HG02870 (cell line): ENCODE measurements around the gene MYO5C.

Experiments used
- ATAC-seq: cut with Tn5 transposase; IDR thresholded peaks from one replicate; pipeline ENCODE4 v1.9.1; 2021; ENCODE audit warnings: mild to moderate bottlenecking, moderate library complexity; ENCODE audit not compliant: unreplicated experiment

The MYO5C gene

DNA sequence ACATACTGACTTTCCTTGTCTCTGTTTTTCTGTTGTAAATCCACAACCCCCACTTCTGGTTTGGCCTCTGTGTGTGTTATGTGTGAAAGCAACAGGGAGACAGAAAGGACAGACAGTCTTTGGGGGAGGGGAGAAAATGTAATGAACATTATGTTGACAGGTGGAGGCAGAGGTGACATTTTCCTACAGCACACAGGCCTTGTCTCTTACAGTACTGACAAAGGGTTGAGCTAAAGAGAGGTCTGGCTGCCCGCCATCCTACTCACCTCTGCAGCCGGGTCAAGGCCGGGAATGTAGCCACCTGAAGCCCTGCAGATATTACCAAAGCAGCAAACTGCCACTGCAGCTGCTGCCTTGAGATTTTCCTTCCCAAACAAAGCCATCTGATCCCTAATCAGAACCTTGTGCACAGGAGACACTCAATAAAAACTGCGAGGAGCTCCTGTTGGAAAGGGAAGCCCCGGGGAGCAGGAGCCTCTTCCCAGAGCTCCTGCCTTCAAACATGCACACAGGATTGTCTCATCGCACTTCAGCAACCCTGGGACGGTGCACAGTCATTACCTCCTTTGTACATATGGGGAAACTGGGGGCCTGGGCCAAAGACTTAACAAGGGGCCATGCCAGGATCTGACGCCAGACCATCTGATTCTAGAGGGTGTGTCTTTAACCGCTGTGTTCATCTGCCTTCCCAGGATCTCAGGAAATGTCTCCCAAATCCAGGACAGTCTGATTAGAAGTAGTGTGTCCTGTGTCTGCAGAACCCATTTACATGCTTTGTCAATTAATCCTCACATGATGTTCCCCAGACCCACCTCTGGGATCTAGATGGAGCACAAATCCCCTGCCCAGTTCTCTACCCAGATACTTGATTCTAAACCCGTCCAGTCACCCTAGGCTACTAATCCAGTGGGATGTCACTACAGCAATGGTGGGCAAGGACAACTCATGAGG, 14.2 kb downstream of the MYO5C start:
- no peak for ATAC-seq

DNA sequence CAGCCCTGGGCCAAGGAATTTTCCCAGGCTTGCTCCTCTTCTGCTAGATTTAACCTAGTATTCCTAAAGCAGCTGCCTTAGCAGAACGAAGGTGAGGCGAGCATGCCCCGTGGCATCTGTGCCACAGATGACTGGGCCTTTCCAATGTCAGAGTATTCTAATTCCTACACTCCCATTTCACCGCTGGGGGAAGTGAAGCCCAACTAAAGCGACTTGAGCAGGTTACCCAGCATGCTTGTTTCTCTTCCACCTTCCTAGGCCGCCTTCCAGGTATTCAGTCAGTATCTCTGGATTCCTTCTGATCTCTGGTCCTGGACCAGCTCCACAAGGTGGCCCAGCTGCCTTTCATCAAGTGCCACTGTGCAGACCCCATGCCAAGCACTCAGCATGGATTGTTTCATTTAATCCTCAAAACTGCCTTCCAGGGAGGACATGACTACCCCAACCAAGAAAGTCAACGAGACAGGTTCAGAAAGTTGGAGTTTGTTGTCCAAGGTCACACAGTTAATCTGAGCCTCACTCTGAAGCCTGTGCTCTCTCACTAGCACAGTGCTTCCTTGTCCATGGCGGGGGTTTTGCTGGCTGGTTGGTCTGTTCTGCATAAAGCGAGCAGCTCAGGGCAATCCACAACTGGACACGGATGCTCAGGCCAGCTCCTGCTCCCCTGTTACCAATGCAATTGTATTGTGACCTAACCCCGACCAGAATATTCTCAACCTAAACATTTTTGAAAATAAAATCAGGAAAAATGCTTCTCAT, 15.1 kb downstream of the MYO5C start:
- ATAC-seq, result no peak

DNA sequence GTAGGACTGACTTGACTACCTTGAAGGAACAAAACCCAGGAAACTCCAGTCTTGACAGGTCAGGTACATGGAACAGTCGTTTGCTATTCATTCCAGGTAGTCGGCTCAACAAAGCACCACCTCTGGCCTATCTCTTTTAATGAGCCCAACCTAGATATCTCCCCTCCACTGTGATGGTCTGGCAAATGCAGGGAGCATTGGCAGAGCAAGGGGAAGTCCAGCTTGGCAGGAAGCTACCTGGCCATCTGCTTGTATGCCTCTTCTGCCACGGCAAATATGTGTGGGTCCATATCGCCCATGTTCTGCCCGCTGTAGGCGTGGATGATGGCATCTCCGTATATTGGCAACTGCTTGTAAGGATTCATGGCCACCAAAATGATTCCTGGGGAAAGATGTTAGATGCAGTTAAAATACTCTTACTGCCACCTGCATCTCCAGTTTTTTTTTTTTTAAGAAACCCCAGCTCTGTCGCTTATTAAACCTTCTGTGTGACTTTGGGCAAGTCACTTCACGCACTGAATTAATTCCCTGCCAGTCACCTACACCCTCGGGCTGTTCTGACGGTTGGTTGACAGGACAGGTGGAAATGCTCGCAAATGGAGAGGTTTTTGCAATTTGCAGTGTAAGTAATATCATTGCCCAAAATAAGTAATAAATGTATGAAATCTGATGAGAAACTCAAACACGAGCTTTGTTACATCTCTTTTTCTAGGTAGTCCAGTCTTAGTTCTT, 16.8 kb downstream of the MYO5C start:
- no peak for ATAC-seq

DNA sequence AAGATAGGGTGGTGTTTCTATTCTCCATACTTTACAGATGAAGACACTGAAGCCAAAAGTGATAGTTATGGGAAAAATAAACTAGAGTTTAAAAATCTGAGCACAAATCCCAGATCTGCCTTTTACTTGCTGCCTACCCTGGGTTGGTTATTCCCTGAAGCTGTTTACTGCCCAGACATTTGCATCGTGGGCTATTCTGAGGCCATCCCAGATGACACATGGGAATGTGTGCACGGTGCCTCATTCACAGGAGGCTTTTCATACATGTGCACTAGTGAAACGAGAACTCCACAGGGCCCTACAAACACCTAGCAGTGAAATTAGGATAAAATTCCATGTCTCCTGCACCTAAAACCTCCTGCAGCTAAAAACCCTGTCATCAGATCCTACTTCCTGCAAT, 17.5 kb downstream of the MYO5C start:
- ATAC-seq, result no peak

DNA sequence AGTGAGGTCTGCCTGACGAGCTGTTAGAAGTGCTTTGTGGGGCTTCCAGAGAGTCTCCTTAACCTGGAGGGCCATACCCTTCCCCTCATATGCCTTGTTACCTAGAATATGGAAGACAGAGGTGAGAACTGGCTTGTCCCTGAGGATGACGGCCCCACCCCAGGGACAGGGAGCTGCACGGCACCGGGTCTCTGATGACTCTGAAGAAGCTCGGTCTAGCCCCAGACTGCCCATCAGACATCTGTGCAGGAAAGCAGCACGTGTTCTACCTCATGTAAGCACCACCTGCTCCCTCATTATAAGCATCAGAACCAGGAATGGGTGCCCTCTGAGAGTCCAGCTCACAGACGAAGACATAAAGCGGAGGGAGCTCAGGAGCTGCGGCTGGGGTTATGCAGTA, 18.0 kb downstream of the MYO5C start:
- no peak for ATAC-seq

DNA sequence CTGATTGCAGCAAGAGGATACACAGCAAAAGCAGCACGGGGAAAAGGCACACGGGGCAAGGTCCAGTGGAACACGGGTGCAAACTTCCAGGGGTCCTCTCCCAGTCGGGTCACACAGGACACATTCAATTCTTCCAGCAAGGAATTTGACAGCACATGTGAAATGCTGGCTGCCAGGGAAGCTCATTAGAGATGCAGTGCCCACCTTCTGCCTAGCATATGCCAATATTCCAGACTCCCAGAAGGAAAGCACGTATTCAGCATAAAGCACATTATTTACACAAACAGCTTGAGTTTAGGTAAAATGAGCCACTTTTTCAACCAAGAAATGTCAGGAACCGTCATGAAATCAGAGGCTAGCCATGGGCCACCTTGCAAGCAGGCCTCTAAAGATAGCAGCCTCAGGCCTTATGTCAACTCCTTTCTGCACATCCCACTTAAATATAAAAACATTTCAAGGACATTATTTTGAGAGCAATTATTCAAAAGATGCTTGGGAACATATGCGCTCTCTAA, 19.3 kb downstream of the MYO5C start:
- no peak for ATAC-seq

DNA sequence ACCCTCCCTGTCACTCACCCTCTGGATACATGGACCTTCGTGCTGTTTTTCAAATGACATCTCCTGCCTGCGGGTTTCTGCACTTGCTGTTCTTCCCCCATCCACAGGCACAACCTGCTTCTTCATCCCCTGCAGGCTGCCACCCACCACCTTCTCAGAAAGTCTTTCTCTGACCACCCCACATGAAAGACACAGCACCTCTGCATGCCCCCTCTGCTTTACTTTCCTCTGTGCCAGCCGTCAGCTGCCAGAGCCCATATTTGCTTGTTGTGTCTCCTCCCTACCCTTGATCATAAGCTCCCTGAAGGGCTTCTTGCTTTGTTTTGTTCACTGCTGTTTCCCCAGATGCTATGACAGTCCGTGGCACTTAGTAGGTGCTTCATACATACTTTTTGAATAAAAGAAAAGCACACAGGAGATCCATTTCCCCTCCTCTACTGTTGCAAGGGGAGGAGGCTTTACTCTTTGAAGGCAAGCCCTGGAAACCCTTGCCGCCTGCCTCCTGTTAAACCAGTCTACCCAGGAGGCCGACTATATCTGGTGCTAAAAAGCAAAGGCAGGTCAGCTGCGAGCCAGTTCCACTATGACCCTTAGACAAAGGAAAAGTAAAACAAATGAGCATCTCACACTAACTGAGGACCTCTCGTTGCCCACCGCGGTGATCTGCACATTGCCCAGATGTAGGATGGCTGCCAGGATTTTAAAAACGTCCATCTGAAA, 31.9 kb downstream of the MYO5C start:
- no peak for ATAC-seq

DNA sequence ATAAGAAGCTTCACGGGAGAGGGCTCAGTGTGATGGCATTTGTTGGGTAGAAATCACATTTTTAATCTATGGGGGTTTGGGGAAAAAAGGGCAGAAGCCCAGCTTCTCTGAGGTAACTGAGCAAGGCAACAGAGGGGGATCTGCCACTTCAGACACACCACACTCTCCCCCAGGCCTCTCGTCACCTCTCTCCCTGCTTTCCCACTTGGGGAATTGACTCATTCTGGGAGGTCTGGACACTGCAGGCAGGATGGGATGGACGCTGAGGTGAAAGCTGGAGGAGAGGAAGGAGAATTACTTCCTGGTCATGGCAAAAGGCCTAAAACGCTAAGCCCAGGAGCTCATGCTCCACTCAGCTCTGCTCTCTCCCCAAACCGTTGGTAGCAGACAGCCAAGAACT, 33.2 kb downstream of the MYO5C start:
- no peak for ATAC-seq

DNA sequence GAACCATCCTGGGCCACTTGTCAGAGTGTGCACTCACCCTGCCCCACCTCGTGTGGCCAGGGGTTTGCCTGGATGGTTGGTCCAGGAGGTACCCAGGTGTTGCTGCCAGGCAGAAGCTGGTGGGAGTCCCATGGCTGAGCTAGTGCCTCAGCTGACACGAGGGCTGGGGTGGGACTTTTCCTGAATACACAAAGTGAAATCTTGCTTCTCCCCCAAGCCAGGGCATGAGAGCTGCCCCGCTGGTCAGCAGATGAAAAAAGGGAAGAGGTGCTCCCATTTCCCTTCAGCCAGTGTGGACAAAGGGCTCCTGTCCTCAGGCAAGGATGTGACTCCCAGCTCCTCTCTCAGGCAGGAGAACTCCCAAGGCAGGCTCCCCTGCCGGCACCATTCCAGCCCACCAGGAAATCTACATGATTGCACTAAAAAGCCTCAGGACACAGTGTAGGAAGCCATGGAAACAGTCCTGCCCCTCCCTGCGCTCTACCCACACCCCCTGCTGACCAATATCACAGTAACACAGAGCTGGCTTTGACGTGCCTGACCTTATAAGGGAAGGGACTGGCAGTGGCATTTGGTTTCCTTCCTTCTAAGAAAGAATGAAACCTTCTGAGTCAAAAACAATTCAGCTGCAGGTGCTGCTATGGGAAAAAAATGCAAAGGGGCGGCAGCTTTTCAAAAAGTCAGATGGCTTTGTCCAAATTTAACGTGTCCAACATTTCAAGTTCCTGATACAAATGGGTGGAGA, 33.9 kb downstream of the MYO5C start:
- ATAC-seq, result peak; percentile 98

DNA sequence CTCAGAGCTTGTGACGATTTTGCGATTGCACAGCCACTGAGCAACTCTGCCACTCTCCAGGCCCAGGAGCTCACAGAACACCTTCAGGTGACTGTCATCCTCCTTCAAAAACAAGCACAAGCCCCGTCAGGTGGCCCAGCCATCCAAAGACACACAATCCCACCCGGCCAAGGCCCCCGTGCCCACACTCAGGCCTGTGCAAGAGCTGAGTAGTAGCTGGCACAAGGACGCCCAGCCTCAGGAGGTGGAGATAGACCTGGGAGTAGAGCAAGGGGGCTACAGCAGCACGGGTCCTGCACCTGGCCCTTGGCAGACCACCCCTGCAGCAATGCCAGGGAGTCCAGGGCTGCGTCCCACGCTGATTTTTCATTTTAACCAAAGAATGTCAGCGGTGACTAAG, 34.6 kb downstream of the MYO5C start:
- ATAC-seq, result no peak

DNA sequence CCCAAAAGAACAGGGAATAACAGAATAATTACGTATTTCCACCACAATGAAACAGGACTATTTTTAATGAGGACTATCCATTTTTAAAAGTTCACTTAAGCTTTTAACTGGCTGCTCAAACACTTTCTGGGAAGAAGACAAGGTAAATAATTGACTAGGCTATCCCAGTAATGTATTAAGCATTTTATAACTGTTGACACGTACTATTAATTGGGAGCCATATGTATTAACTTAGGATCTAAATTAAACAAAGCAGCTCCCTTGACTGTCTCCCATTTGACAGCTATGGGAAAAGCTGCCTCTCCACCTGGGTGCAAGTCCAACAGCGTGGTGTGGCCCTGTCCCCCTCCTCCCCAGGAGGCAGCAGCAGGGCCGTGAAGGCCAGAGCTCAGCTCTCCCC, 36.1 kb downstream of the MYO5C start:
- no peak for ATAC-seq

DNA sequence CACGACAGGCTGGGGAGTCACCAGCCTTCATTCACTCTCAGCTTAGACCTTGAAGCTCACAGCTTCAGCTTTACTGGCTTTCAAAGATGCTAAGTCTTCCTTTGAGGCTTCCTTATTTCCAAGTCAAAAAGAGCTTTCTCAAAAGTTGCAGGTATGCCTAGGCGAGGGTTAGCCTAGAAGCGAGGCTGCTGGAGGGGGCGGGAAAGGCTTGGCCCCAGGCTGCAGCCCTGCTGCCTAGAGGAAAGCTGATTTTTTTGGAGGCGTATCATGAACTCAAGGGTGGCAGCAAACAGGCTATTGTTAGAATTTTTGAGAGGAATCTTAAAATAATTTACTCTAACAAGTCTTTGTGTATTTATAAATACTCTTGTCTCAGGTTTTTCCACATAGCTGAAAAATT, 37.1 kb downstream of the MYO5C start:
- ATAC-seq, result no peak

DNA sequence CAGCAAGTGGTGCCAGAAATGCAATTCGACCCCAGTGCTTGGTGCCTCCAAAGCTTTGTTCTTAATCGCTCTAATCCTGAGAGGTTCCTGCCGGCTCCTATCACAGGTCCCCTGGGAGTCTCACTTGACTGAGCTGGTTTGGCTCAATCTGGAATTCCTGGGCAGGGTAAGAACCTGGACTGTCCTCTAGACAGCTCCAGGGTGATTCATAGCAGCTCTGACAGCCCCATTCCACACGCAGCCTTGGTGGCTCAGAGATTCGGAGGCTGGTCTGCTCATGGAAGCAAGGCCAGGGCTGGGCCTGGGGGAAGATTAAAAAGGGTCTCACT, 37.9 kb downstream of the MYO5C start:
- ATAC-seq, result no peak

DNA sequence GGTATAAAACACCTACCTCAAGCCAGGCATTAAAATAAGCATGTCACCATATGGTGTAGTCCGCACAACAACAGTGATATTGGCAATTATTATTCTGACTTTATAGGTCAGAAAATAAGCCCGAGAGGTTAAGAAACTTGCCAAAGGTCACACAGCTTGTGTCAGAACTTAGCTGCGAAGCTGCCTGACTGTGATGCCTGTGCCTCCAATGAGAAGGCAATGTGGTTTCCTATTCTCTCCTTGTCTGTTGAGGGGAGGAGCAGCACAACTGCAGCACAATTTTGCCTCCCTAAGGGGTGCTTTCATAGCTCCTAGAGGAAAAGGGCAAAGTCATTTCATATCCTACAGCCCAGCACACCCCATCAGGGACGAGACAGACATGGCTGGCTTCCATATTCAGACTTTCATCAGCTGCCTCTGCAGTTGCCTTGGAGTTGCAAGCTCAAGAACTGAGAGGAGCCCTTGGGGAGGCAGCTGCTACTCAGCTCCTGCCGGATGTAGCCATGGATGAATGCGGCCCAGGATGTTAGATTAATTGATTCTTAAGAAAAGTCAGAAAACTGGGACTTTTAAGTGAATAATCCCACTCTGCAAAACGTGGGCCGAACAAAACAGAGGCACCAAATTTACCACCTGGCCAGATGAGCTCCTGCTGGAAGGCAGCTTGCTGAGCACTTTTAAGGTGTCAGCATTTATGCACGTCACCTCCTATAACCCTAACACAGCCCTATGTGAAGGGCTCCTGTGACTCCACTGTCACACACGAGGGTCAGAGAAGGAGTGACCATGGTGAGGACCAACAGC, 38.5 kb downstream of the MYO5C start:
- ATAC-seq, result no peak

DNA sequence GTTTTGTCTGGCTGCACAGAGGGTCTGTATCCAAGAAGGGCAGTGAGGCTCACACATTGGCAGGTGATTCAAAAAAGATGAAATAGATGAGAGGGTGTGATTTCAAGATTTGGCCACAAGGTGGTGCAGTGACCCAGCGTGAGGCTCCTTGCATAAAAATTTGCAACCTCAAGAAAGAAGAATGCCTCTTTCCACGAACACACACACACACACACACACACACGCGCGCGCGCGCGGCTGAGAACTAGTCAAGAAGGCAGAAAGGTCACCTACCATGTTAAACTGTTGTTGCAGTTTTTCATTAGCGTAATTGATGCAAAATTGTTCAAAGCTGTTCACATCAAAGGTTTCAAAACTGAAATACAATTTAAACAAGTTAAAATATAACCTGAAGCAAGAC, 39.2 kb downstream of the MYO5C start:
- no peak for ATAC-seq

DNA sequence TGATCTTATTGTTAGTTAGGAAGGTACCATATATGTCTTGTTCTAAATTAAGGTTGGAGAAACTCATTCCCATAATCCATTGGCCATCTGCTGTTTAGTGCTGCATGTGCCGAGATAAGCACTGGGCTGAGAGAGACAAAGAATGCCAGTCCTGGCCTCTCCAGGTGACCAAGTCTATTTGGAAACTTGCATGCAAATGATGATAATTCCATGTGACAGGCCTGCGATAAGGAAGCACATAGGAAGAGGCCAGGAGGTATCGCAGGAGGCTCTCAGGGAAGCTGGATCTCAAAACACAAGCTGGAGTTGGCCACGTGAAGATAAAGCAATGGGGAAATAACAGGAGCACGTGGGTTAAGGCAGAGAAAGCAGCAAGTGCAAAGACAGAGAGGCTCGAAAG, 39.7 kb downstream of the MYO5C start:
- ATAC-seq, result no peak

DNA sequence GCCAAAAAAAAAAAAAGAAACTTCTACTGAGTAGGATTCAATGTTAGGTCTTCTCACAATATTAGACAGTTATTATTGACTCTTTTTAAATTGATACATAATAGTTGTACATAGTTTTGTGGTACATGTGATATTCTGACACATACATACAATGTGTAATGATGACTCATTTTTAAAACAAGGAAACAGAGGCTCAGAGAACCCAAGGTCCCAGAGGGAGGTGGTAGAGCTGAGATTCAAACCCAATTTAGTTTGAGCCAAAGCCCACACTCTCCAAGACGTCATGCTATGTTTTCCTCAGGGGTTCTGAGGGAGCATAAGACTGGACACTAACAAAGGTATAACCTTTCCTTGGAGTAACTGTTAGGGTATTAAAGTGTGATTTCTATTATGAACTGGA, 40.6 kb downstream of the MYO5C start:
- no peak for ATAC-seq

DNA sequence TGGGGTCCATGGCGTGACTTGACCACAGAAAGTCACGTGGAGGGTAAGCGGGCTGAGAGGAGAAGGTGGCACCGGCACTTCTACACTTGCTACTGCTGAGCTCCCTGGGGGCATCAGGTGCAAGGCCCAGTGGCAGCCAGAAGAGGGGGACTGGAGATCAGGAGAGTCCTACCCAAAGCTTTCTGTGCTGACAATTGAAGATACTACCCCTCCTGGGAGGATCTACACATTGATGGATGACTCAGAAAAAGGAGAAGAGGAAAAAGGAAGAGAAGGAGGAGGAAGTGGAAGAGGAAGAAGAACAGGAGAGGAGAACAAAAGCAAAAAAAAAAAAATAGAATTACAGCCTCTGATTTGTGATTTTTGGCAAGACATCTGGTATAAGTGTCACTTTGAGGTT, 41.2 kb downstream of the MYO5C start:
- ATAC-seq, result no peak

DNA sequence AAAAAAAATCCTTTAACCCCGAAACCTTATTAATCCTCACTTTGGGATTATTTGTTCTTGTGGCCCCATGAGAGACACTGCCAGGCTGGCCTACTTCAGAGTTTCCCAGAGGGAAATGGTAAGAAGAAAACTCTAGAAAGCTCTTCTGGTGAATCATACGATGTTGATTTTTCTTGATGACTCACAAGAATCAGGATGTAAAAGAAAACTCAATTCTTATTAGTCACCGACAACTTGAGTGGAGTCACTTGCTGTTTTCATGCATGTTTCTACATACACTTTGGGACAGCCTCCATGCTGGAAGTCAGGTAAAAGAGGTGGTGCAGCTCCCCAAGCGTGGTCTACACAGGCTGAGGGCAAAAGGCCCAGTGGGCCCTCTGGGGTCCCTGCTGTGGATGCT, 42.8 kb downstream of the MYO5C start:
- no peak for ATAC-seq
